K562 (cell line): ENCODE data around the gene CCDC27. TPM values are rescaled to one million over a fixed set of nuclear protein-coding genes. Genes with fewer than 3 reads are reported as not detected.

ENCODE experiments used
- ATAC-seq: fragments of 200-7000 bp; cut with Tn5 transposase; 3 replicates; pipeline ENCODE4 v1.9.1; 2020; ENCODE audit warnings: moderate library complexity
- BruUV-seq: library from RNA; stranded (reverse); fragments of 400-500 nt; replicated peaks from 2 replicates; lab custom pipeline; 2021; lab: Mats Ljungman, UMichigan
- CTCF ChIA-PET: fragments of 300-600 bp; formaldehyde crosslinking; extraction: SDS; loops from one replicate; lab custom pipeline; 2021; ENCODE audit warnings: low intra/inter-chr PET ratio; lab: Yijun Ruan, JAX
- POLR2A ChIA-PET: fragments of 300-600, 350-650 bp; sonication (Branson Sonifier 250); formaldehyde crosslinking; extraction: SDS; loops from one replicate; lab custom pipeline; 2021; ENCODE audit warnings: antibody characterized with exemption, inconsistent platforms; lab: Yijun Ruan, JAX
- DNase-seq, 4 experiments: peaks; one replicate each; pipeline versions ENCODE4 v3.0.0 to v3.0.0-alpha.2; 2011 to 2018; ENCODE audit warnings: low spot score in 3 of 4, mixed read lengths in 3 of 4; ENCODE audit errors: extremely low read depth in 1 of 4
- FAIRE-seq: peaks from 2 replicates; lab custom pipeline; 2011; peaks lifted over from hg19 to GRCh38; lab: Jason Lieb, UNC
- H2AFZ ChIP-seq: 2 replicates; pipeline ENCODE4 v1.6.0; 2011; ENCODE audit warnings: low read depth, low read length, control low read depth, inconsistent platforms
- H3K27ac ChIP-seq: fragments of 200-600 bp; 3 replicates; pipeline ENCODE4 v1.8.0; 2011; ENCODE audit warnings: low read depth, mild to moderate bottlenecking, control low read depth, inconsistent platforms, low read length, moderate library complexity, mixed read lengths; ENCODE audit errors: extremely low read depth
- H3K27me3 ChIP-seq, 2 experiments: fragments of 300-600 bp in 1 of 2; 2 replicates in 1 of 2; 3 replicates in 1 of 2; pipeline versions ENCODE4 v1.6.0 to v1.8.0; 2011; ENCODE audit warnings: inconsistent platforms in 2 of 2, low read length in 2 of 2, mild to moderate bottlenecking in 1 of 2, mixed read lengths in 1 of 2, moderate library complexity in 1 of 2; ENCODE audit not compliant: control insufficient read depth in 2 of 2, insufficient read depth in 2 of 2
- H3K36me3 ChIP-seq: fragments of 300-600 bp; 3 replicates; pipeline ENCODE4 v1.8.0; 2011; ENCODE audit warnings: mild to moderate bottlenecking, low read length, inconsistent platforms; ENCODE audit not compliant: control insufficient read depth, insufficient read depth
- H3K4me1 ChIP-seq, 2 experiments: fragments of 200-600 bp in 1 of 2; replicated peaks in 1 of 2; 2 replicates in 1 of 2; 3 replicates in 1 of 2; pipeline versions ENCODE4 v1.5.1 to v1.8.0; 2011; ENCODE audit warnings: inconsistent platforms in 2 of 2, low read length in 2 of 2, mild to moderate bottlenecking in 1 of 2, mixed read lengths in 1 of 2, moderate library complexity in 1 of 2; ENCODE audit not compliant: control insufficient read depth in 2 of 2, insufficient read depth in 2 of 2
- H3K4me2 ChIP-seq: 2 replicates; pipeline ENCODE4 v1.6.1; 2011; ENCODE audit warnings: low read length, control low read depth, inconsistent platforms, mixed read lengths; ENCODE audit not compliant: insufficient read depth
- H3K4me3 ChIP-seq: fragments of 200-600 bp; sonication (generic), shearing (Covaris generic); 2 replicates; pipeline ENCODE4 v1.5.1; 2016; ENCODE audit warnings: control low read depth, inconsistent platforms
- H3K79me2 ChIP-seq: fragments of 200-600 bp; 3 replicates; pipeline ENCODE4 v1.8.0; 2011; ENCODE audit warnings: low read length, inconsistent platforms; ENCODE audit not compliant: control insufficient read depth, insufficient read depth
- H3K9ac ChIP-seq, 2 experiments: 2 replicates each; pipeline versions ENCODE4 v1.6.0 to v1.6.1; 2011; ENCODE audit warnings: low read depth in 2 of 2, low read length in 2 of 2, control low read depth in 1 of 2, inconsistent platforms in 1 of 2, mild to moderate bottlenecking in 1 of 2, mixed read lengths in 1 of 2; ENCODE audit not compliant: insufficient read depth in 1 of 2
- H3K9me1 ChIP-seq: one replicate; pipeline ENCODE4 v1.6.0; 2011; ENCODE audit warnings: inconsistent platforms, mild to moderate bottlenecking, low read length, moderate library complexity; ENCODE audit not compliant: control insufficient read depth, insufficient read depth
- H3K9me3 ChIP-seq: replicated peaks from 2 replicates; pipeline ENCODE4 v1.5.1; 2011; ENCODE audit warnings: low read depth, low read length, inconsistent platforms; ENCODE audit not compliant: control insufficient read depth, insufficient read depth
- H4K20me1 ChIP-seq: replicated peaks from 2 replicates; pipeline ENCODE4 v1.6.1; 2011; ENCODE audit warnings: low read length, inconsistent platforms, mixed read lengths; ENCODE audit not compliant: control insufficient read depth, insufficient read depth
- GTF2B ChIP-seq: IDR thresholded peaks from 2 replicates; pipeline ENCODE4 v1.6.1; 2011; ENCODE audit not compliant: insufficient read length; ENCODE audit errors: extremely low read depth
- GTF2F1 ChIP-seq: IDR thresholded peaks from 2 replicates; pipeline ENCODE4 v1.6.1; 2011; ENCODE audit warnings: low read depth, low read length, improper control_type of control experiment
- MYNN ChIP-seq, 2 experiments: sonication (generic); formaldehyde crosslinking in 1 of 2; IDR thresholded peaks; 2 replicates each; pipeline versions ENCODE4 v1.5.0 to v1.6.1; 2016 to 2020; ENCODE audit warnings: antibody characterized with exemption in 1 of 2, missing genetic modification reagents in 1 of 2
- NFIX ChIP-seq: fragments of 250-450 bp; sonication (Bioruptor Pico); IDR thresholded peaks from 2 replicates; pipeline ENCODE4 v1.4.0; 2020; ENCODE audit warnings: low read depth, mild to moderate bottlenecking, moderate library complexity
- REST ChIP-seq, 2 experiments: fragments of 450-650 bp; formaldehyde crosslinking in 1 of 2; IDR thresholded peaks; 2 replicates each; pipeline versions ENCODE4 v1.4.0 to v1.6.1; 2014 to 2020; ENCODE audit warnings: mild to moderate bottlenecking in 2 of 2, borderline replicate concordance in 1 of 2, low read depth in 1 of 2
- SMC3 ChIP-seq: conservative IDR thresholded peaks from 2 replicates; pipeline ENCODE4 v1.6.1; 2011; ENCODE audit warnings: low read depth, low read length, improper control_type of control experiment; ENCODE audit not compliant: insufficient read depth
- TAF7 ChIP-seq: fragments of 450-650 bp; IDR thresholded peaks from 2 replicates; pipeline ENCODE4 v1.6.1; 2016; ENCODE audit warnings: missing genetic modification characterization, missing compliant biosample characterization
- ZFP1 ChIP-seq: fragments of 450-650 bp; formaldehyde crosslinking; IDR thresholded peaks from 2 replicates; pipeline ENCODE4 v1.4.0; 2020; ENCODE audit warnings: mild to moderate bottlenecking, mixed read lengths
- ZNF3 ChIP-seq: fragments of 250-450 bp; sonication (Bioruptor Pico); IDR thresholded peaks from 2 replicates; pipeline ENCODE4 v1.5.0; 2021; ENCODE audit warnings: mild to moderate bottlenecking, moderate library complexity
- ZNF583 ChIP-seq: fragments of 250-450 bp; sonication (Bioruptor Pico); IDR thresholded peaks from 2 replicates; pipeline ENCODE4 v1.4.0; 2020
- ZNF586 ChIP-seq: fragments of 450-650 bp; formaldehyde crosslinking; conservative IDR thresholded peaks from 2 replicates; pipeline ENCODE4 v1.4.0; 2020; ENCODE audit warnings: mild to moderate bottlenecking, moderate library complexity
- ZNF696 ChIP-seq: fragments of 250-450 bp; sonication (Bioruptor Pico); conservative IDR thresholded peaks from 2 replicates; pipeline ENCODE4 v1.4.0; 2020; ENCODE audit warnings: mild to moderate bottlenecking, moderate library complexity
- WGBS: fragments of 100-300 bp; shearing (Covaris generic); methylation state at CpG from one replicate; pipeline ENCODE4 v1.1.6; 2016; ENCODE audit warnings: low coverage, mixed read lengths; ENCODE audit not compliant: insufficient coverage; ENCODE audit errors: missing lambda C conversion rate; 5-methylcytosine and 5-hydroxymethylcytosine counted together
- in situ Hi-C: fragments of 300-500 bp; cut with MboI; formaldehyde crosslinking; loops from 4 replicates; pipeline ENCODE4 v1.15.0; 2018; ENCODE audit warnings: inconsistent platforms, mixed read lengths
- intact Hi-C: fragments of 100-400 bp; cut with micrococcal nuclease; formaldehyde crosslinking; loops from 2 replicates; pipeline ENCODE4 v1.14.2; 2022
- polyA plus RNA-seq, 8 experiments: library from polyadenylated mRNA; depleted of rRNA in 4 of 8; stranded (reverse) in 5 of 8; unstranded in 3 of 8; fragments of >200 nt; fragmentation: Nextera tagmentation in 2 of 8; fragmentation: Illumina TruSeq in 1 of 8; extraction: Ambion mirVana in 2 of 8; extraction: Trizol in 1 of 8; gene quantifications; 2 replicates each; pipeline versions ENCODE4 v1.2.1 to v1.2.3, GENCODE V29; 2011 to 2014; ENCODE audit warnings: inconsistent platforms in 1 of 8, missing spikeins in 1 of 8
- total RNA-seq, 7 experiments: library from RNA; depleted of rRNA in 6 of 7; stranded (reverse); fragments of >200 nt in 6 of 7; fragmentation: Illumina TruSeq in 2 of 7; extraction: Trizol in 2 of 7; gene quantifications; 2 replicates each; pipeline versions ENCODE4 v1.2.1 to v1.2.3, GENCODE V29; 2011 to 2021; ENCODE audit warnings: low replicate concordance in 1 of 7
- TF ChIP-seq, protein P1 (sequence below): fragments of 450-650 bp; formaldehyde crosslinking; IDR thresholded peaks from 2 replicates; pipeline ENCODE4 v1.4.0; 2020; ENCODE audit warnings: mild to moderate bottlenecking, moderate library complexity

CCDC27 gene
- total and polyA plus RNA-seq, 9 of the 15 experiments (the other 6 are each of a cell fraction or from before 2014, with no cell fraction given): 0.01 to 0.04 TPM; not detected in 7

DNA sequence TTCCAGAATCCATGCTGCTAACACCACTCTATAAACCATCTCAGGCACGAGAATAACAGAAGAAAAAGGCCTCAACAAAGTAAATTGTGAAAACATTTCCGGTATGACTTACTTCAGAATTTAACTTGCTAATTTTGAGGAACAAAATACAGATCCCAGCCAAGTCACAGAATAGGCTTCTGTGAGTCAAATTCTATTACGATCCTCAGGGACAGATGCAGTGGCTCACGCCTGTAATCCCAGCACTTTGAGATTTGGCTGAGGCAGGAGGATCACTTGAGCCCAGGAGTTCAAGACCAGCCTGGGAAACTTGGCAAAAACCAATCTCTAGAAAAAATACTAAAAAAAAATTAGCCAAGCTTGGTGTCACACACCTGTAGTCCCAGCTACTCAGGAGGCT is 8.8 kb upstream of the CCDC27 start:
- no peaks in the 10 kb centered on the region for H3K9me3 ChIP-seq
- H4K20me1 ChIP-seq: peaks cover 17% of the 10 kb centered on the region; the same call in 1 of the 2 replicates
- intact Hi-C loops: no loop called here
- H2AFZ ChIP-seq: no peak overlapping the region
- CTCF ChIA-PET: no interaction called here
- no peak overlapping the region for H3K9ac ChIP-seq
- FAIRE-seq (no peak), ATAC-seq (no peak), DNase-seq (no peak)
- H3K36me3 ChIP-seq: peaks cover 67% of the 10 kb centered on the region; the same call in 2 of the 3 replicates
- no peak overlapping the region for H3K4me2 ChIP-seq
- H3K4me1 ChIP-seq: peaks cover 24 to 64% of the 10 kb centered on the region in 2 experiments
- BruUV-seq: no TSS peak
- peaks cover 10% of the 10 kb centered on the region for H3K9me1 ChIP-seq
- peaks cover 29% of the 10 kb centered on the region for H3K79me2 ChIP-seq
- POLR2A ChIA-PET: interaction anchor here (0.6 to 0.9 kb wide), 3 partner anchors 9 to 16 kb away, joined by 3 read pairs; no protein-coding TSS in a partner anchor
- in situ Hi-C loops: no loop called here
- no peak overlapping the region for H3K4me3 ChIP-seq
- H3K27ac ChIP-seq: no peak overlapping the region
- WGBS: 87% methylated on average over 4 of the region's 4 CpGs
- no peaks in the 10 kb centered on the region for H3K27me3 ChIP-seq
- no peak for TF ChIP-seq ZNF583
- no peak for TF ChIP-seq SMC3
- no peak for TF ChIP-seq ZNF696 (CRISPR knock-in tag)
- no peak for TF ChIP-seq GTF2B
- TF ChIP-seq GTF2F1: no peak
- no peak for TF ChIP-seq ZFP1 (CRISPR knock-in tag)
- TF ChIP-seq REST (IDR thresholded peaks at IDR 0.05; ENCODE audit: borderline replicate concordance): no peak
- TF ChIP-seq REST (CRISPR knock-in tag; IDR thresholded peaks at IDR 0.05; ENCODE audit: low read depth): no peak
- no peak for TF ChIP-seq TAF7 (tag)
- no peak for TF ChIP-seq NFIX (CRISPR knock-in tag)
- no peak for TF ChIP-seq ZNF3 (CRISPR knock-in tag)
- TF ChIP-seq MYNN (IDR thresholded peaks at IDR 0.05): no peak
- no peak for TF ChIP-seq MYNN (CRISPR knock-in tag; IDR thresholded peaks at IDR 0.05)
- TF ChIP-seq, protein P1, sequence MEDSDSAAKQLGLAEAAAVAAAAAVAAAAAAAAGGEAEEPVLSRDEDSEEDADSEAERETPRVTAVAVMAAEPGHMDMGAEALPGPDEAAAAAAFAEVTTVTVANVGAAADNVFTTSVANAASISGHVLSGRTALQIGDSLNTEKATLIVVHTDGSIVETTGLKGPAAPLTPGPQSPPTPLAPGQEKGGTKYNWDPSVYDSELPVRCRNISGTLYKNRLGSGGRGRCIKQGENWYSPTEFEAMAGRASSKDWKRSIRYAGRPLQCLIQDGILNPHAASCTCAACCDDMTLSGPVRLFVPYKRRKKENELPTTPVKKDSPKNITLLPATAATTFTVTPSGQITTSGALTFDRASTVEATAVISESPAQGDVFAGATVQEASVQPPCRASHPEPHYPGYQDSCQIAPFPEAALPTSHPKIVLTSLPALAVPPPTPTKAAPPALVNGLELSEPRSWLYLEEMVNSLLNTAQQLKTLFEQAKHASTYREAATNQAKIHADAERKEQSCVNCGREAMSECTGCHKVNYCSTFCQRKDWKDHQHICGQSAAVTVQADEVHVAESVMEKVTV: no peak
- TF ChIP-seq ZNF586 (CRISPR knock-in tag): no peak
